HG03565 (cell line): ENCODE measurements around the gene CHD1L.
"Not testable (repeated sequence)": the region's sequence is repeated elsewhere in the genome, so short reads cannot be mapped to it uniquely, and the experiment has no call there.

Experiments used
- ATAC-seq: cut with Tn5 transposase; IDR thresholded peaks from one replicate; pipeline ENCODE4 v1.9.1; 2021; ENCODE audit warnings: mild to moderate bottlenecking, moderate library complexity; ENCODE audit not compliant: unreplicated experiment

Gene CHD1L

DNA sequence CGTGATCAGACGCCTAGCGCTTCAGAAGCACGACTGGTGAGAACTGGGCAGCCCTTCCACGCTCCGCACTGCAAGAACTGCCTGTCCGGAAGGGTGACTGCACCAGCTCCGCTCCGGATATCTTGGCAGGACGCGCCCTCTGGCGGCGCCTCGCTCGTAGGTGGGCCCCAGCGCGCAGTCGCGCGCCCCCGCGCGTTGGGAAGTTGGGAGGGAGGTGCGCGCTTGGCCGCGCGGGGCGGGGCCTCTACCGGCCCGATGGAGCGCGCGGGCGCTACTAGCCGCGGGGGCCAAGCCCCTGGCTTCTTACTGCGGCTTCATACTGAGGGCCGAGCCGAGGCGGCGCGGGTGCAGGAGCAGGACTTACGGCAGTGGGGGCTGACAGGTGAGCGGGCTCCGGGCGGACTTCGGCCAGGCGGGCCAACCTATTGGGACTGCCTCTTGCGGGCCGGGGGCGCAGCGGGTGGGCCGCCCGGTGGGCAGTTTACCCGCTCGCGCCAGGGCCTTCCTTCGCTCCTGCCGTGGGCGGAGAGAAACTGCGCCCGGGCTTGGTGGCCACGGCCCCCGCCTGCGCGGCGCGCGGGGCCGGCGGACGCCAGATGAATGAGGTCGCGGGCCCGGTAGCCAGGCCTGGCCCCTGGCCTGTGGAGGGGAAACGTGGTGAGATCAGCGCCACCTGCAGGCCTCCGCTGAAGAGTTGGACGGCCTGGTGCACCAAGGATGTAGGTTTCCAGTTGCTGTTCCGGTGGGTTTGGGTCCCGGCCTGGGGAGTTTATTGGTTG lies at the start of gene CHD1L:
CHD1L (plus strand) TSS at position 236 of the 779 bp plus-strand sequence; CDS start at position 256, 20 bp downstream.
- peak; percentile 82 for ATAC-seq

DNA sequence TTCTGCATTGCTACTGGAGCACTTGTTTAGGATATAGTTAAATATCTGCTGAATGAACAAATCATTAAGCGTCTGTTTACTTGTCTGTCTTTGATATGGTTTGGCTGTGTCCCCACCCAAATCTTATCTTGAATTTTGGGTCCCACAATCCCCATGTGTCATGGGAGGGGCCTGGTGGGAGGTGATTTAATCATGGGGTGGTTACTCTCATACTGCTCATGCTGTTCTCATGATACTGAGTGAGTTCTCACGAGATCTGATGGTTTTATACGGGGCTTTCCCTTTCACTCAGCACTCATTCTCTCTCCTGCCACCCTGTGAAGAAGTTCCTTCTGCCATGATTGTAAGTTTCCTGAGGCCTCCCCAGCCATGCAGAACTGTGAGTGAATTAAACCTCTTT lies 45.2 kb upstream of the CHD1L start:
- not testable (repeated sequence) for ATAC-seq

DNA sequence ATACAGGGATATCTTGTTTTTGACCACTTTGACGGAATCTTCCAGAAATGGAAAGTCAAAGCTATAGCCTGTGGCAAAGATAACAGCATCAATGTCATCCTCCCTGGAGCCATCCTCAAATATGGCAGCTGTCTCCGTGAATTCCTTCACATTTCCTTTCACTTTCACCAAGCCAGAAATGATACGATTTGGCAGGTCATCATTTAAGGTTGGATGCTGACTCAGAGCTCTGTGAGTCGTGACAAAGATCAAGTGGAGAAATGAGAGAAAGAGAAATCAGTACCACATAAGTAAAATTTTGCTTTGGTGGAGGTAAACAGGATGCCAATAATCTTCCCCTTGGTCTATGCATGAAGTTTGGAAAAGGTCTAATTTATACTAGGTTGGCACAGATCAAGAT lies 41.2 kb upstream of the CHD1L start:
- ATAC-seq, result no peak

DNA sequence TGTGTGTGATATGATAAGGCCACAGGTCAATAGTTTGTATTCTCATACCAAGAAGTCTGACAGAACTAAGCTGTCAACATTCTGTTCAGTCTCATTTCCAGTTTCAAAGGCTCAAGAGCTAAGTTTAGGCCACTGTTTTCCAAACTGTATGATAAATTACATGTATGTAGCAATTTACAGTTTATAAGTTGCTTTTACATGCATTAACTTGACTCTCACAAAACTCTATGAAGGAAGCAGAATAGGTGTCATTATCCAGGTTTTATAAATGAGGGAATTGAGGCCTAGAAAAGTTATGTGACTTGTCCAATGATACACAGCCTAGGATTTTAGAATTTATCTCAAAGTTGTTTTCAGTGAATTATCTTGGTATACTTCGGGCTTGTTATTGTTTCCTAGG lies 40.7 kb upstream of the CHD1L start:
- ATAC-seq, result no peak

DNA sequence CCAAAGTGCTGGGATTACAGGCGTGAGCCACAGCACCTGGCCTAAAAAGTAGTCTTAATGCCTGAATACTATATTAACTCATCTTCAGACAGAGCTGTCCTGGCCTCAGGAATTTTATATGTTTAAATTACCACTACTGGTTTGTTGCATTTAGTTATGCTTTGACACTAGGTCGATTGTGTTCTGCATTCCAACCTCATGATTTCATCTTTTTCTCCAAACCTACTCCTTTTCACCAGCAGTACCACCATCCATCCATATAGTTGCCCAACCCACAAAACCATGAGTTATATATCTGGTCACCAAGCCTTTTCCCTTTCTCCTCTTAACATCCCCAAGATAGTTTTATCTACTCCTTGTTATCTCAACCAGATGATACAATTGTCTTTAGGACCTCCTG lies 39.9 kb upstream of the CHD1L start:
- no peak for ATAC-seq

DNA sequence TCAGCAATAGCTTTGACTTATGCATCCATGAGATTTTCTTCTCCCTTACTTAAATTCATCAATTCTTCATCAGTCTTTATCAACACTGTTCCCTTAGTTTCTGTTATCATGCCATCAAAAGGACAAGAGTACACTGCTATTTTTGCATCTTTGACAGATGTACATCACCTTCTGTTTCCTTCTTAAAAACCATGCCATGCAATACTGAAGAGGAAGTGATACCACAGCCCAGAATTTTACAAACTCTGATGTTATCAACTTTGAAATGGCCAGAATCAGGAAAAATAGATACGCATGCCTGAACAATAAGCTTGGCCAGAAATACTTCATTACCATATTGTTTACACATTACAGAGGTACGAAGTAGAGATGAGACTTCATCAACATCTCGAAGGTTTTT lies 38.4 kb upstream of the CHD1L start:
- no peak for ATAC-seq

DNA sequence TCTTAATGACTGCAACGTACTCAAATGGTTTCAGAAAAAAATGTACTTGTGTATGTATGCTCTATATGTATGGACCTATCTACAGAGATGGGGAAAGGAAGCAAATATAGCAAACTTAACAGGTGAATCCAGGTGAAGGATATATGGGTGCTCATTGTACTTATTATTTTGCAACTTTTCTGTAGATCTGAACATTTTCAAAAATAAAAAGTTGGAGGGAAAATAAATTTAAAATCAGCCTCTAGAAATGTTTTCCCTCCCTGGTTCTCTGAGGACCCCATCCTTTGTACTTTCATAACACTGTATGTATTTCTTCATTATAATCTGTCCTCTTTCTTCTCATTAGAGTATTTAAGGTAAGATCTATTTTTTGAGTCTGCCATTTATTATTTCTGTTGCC lies 35.3 kb upstream of the CHD1L start:
- ATAC-seq, result no peak

DNA sequence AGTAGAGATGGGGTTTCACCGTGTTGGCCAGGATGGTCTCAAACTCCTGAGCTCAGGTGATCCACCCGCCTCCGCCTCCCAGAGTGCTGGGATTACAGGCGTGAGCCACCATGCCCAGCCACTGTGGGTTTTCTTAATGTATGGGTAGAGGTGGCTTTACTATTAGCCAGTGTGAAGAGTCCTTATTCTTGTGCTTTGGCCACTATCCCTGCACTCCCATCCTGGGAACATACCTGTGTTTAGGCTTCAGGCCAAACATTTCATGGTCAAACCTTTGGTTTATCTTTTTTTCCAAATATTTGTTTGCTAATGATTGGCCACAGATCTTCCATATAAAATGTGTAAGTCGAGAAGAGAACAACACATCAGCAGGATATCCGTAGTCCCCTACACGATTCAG lies 33.9 kb upstream of the CHD1L start:
- no peak for ATAC-seq

DNA sequence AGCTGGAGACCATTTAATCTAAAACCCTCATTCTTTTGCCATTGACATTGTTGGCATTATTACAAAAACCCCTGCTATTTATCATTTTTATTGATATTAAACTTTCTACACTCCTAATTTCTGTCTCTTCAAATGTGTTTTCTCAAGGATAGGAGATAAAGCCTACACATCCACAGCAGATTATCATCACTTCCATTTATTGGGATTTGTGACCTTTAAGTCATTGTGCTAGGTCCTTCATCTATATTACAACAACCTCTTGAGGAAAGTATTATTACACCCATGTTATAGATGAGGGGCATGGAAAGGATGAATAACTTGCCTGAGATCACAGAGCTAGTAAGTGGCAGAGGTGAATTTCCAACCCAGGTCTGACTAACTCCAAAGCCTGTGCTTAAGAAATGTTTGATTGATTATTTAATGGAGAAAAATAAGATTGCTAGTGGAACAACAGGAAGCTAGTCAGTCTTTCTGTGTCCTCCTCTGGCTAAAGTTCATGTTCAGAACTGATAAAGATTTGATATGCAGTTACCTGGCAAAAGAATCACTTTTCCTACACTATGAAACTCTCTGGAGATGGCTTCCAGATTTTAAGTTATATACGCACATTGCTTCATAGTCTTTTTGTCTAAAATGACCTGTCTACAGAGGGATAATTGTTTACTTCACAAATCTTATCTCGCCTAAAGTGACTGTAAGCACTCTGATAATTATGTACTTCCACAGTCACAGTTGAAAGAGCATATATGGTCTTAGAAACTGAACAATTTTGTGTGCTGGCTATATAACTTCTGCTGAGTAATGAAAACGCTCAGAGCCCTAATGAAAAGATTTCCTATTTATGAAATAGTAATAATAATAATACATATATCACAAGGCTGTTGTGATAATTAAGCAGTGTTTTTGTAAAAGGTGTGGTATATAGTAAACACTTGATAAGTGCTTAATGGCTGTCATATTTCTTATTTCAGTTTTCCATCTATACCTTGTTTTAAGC lies 32.4 kb upstream of the CHD1L start:
- ATAC-seq, result no peak

DNA sequence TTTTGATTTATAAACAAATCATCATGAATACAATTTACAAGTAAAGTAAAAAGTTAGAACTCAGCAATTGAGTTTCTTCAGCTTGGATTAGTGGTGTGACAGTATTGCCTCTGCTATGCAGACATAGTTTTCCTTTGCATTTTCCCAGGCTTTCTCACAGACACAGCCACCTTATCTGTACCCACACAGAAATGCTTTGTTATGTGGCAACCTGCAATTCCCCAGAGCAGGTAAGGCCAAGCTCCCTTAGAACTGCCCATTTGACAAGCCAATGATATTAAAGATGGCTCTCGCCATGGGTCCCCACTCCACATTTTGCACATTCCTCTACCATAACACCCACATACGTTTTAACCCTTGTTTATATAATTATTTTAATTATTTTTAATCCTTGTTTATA lies 31.5 kb upstream of the CHD1L start:
- ATAC-seq, result no peak

DNA sequence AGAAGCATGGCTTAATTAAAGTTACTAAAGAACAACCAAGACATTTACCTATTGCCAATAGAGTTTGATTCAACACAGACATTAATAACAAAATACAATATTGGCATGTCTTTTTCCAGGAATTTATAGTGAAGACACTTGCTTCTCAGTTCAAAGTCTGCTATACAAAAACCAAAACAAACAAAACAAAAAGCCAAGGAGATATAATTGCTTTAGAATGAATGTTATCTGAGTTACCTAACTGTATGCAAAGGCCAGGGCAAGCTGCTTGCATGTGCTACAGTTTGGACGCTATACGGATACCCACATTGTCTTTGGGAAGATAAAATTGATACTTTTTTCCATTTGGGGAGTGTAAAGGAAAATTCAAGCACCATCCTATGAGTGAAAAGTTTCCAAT lies 30.9 kb upstream of the CHD1L start:
- ATAC-seq, result no peak

DNA sequence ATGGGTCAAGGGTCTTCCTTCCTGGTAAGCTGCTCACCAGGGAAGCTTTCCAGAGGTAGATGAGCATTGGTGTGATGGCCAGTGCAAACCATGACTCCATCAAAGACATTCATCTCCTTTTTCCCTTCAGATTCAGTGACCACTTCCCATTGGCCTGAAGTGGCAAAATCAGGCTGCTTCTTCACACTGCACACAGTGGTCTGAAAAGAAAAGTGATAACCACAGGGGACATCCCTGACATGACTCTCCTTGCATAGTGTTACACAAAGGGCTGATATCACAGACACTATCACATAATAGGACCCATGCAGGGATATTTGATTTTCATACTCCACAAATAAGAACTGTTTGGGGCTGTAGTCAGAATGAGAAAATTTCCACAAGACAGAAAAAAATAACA lies 29.2 kb upstream of the CHD1L start:
- ATAC-seq, result no peak

DNA sequence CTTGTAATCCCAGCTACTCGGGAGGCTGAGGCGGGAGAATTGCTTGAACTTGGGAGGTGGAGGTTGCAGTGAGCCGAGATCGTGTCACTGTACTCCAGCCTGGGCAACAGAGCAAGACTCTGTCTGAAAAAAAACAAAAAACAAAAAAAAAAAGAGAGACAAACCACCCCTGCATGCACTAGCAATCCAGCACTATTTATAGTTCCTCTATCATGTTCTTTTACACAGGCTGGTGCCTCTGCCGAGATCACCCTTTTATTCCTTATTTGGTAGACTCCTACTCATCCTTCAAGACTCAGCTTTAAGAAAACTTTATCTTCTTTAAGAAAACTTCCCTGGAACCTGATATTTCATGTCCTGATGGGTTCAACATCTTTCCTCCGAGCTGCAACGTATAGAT lies 28.2 kb upstream of the CHD1L start:
- no peak for ATAC-seq

DNA sequence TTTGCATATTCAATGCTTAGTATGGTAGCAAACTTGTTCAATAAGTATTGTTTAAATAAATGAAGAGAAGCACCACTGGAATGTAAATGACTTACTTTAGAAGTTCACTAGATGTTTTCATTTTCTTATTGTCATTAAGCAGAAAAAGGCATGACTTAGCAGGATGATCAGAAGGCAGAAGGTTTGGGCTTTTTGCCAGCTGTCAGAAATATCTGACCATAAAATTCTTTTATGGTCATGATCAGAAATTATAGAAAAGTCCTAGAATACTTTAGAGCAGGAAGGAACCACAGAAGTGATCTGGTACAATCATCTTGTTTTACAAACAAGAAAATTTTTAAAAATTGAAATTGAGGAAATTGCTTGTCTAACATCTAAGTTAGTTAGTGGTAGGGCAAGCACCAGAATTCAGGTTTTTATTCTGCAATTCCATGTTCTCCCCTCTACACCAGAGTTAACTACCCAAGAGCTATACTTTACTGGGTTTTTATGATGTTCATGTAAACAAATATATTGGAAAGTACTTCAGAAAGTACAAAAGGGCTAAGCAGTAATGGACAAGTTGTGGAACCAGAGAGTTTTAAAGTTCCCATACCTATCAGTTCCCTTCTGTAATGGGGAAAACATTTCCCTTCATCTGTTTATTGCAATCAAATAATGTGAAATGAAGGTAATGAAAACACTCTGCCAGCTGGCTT lies 27.5 kb upstream of the CHD1L start:
- ATAC-seq, result no peak

DNA sequence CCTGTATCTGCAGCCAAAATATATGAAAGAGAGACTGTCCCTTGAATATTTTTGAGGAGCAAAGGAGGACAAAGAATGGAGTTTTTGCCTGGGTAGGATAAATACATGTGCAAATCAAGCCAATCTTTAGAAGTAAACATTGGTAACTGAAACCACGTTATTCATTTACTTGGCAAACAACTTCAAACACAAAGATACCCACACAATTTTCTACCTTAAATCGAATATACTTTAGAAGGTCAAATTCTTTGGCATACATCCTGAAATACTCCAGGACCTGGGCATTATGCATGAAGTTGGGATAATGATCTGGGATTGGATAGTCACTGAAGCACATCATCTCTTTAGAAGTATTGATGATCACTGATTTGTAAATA lies 27.0 kb upstream of the CHD1L start:
- no peak for ATAC-seq

DNA sequence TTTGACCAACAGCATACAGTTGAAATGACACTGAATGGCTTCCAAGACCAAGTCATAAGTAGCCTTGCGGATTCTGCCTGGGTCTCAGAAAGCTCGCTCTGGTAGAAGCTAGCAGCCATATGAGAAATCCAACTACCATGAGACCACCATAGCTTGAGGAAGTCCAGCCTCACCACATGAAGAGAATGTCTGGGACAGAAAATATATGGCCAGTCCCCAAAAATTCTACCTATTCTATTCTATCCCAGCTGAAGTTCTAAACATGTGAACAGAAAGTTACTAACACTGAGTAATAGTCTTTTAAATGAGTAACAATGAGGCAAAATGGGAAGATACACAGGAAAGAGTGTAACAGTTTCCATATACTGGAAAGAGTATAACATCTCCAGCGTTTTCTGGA lies 26.4 kb upstream of the CHD1L start:
- no peak for ATAC-seq

DNA sequence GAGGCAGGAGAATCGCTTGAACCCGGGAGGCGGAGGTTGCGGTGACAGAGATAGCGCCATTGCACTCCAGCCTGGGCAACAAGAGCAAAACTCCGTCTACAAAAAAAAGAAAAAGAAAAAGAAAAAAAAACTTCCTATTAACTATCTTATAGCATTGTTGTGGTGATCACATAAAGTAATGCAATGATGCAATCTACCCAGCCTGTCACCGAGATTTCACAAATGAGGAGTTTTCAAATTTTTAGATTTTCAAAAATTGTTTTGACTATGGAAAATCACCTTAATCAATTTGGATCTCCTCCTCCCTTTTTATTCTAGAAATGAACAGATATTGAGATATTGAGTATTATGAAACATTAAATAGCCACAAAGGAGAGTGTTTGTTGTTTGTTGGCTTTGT lies 25.3 kb upstream of the CHD1L start:
- no peak for ATAC-seq

DNA sequence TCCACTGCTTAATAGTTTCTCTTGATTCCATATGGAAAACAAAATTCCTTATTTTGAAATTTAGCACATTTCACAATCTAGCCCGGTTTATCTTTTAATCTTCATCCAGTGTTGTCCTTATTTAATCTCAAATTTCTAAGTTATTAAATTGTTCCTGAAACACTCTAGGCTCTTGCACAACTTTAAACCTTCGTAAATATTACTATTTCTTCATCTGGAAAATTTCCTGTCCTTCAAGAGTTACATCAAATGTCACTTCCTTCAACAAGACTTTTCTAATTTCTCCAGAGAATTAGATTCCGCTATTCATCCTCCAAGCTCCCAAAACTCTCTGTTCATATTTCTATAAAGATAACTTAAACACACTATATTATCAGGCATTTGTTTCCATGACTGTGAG lies 23.9 kb upstream of the CHD1L start:
- no peak for ATAC-seq

DNA sequence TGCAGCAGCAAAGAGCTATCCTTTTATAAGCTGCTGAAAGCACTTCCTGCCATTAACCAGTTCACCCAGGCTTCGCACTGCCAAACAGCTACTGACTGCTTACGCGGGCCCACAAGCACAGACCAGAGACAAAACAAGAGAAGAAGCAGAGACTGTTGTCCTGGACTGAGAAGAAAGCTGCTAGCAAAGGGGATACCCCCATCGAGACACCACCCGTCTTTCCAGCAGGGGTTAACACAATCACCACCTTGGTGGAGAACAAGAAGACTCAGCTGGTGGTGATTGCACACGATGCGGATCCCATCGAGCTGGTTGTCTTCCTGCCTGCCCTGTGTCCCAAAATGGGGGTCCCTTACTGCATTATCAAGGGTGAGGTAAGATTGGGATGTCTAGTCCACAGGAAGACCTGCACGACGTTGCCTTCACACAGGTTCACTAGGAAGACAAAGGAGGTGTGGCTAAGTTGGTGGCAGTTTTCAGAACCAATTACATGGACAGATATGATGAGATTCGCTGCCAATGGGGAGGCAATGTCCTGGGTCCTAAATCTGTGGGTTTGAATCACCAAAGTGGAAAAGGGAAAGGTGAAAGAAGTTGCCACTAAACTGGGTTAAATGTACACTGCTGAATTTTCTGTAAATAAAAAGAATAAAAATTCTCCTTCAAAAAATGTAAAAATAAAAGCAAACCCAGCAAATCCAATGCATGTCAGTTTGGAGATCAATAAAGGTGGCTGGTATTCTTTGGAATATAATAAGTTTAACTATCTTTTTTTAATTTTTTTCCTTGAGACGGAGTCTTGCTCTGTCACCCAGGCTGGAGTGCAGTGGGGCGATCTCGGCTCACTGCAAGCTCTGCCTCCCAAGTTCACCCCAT lies 18.5 kb upstream of the CHD1L start:
- ATAC-seq, result no peak

DNA sequence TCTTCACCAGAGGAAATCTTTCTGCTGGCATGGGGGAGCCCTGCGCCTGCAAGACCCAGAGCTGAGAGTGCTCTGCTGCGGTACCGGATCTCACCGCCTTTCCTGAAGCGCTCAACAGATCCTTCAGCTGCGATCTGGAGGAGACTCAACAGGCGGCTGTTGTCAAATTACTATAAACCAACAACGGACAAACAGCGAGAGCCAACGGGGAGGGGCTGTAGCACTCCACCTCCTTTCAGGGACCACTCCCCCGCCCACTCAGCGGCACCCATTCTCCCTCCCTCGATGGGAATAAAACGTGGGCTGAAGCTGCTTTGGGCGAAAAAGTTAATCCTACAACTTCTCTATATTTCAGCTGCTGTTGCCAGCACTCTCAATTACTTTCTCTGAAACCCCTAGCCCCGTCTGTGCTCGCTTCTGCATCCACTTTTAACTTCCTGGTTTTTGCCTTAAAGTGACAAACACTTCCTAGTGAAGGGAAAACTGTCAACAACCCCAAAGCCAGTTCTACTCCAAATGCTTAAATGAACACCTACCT lies 17.2 kb upstream of the CHD1L start, which contains the start of gene FMO5:
FMO5 (minus strand) TSS at position 147 of the 538 bp plus-strand sequence. CDS start 310 bp downstream, outside the sequence.
- ATAC-seq, result no peak
